Ishikawa (cell line): ENCODE results near the gene TCF7L2.

Experiments used
- EP300 ChIP-seq: IDR thresholded peaks from 2 replicates; pipeline ENCODE4 v1.6.1; 2012; ENCODE audit warnings: borderline replicate concordance
- NFIC ChIP-seq: IDR thresholded peaks from 2 replicates; pipeline ENCODE4 v1.6.1; 2012
- USF1 ChIP-seq: IDR thresholded peaks from 2 replicates; pipeline ENCODE4 v1.6.1; 2012

- TF ChIP-seq USF1: no peak
- TF ChIP-seq EP300: no peak
- TF ChIP-seq NFIC: no peak
Measured at GRCh38 chr10:113148901-113149300, 198.9 kb downstream of the TCF7L2 start.
